T-helper 2 cell treated with Interferon-gamma antibody and Interleukin-4, amounts not matched to agents 5 μg/mL and 100 μg/mL, for 36 hours (primary cell): Measurements from ENCODE around the gene DYNC2H1.

ENCODE experiments used
- DNase-seq: peaks from one replicate; pipeline ENCODE4 v3.0.0; 2021; ENCODE audit warnings: low spot score
- H3K27ac Mint-ChIP-seq: one replicate; pipeline ENCODE4 v1.8.0; 2021; ENCODE audit warnings: mild to moderate bottlenecking, mixed read lengths
- H3K27me3 Mint-ChIP-seq: one replicate; pipeline ENCODE4 v1.8.0; 2021; ENCODE audit warnings: low read depth, mixed read lengths
- H3K36me3 Mint-ChIP-seq: one replicate; pipeline ENCODE4 v1.8.0; 2021; ENCODE audit warnings: low read depth, mixed read lengths
- H3K4me1 Mint-ChIP-seq: one replicate; pipeline ENCODE4 v1.8.0; 2021; ENCODE audit warnings: low read depth, mixed read lengths
- H3K4me3 Mint-ChIP-seq: one replicate; pipeline ENCODE4 v1.8.0; 2022; ENCODE audit warnings: mild to moderate bottlenecking, moderate library complexity, mixed read lengths
- H3K9me3 Mint-ChIP-seq: one replicate; pipeline ENCODE4 v1.8.0; 2021; ENCODE audit warnings: mixed read lengths

Gene DYNC2H1

DNA sequence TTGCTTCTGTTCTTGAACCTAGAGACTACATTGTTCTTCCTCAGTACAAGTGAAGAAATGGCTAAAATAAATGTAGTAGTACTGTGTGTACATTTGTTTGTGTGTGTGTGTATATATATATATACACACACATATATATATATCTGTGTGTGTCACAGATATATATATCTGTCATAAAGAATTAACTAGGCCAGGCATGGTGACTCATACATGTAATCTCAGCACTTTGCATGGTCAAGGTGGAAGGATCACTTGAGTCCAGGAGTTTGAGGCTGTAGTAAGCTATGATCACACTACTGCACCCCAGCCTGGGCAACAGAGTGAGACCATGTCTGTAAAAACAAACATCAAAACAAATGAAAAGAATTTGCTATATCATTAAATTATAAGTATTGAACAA is 164.8 kb downstream of the DYNC2H1 start:
- DNase-seq, result no peak
- Mint-ChIP-seq H3K36me3 (no peaks in the 10 kb centered on the region), H3K9me3 (no peaks in the 10 kb centered on the region), H3K4me1 (no peaks in the 10 kb centered on the region), H3K27ac (no peak overlapping the region), H3K27me3 (no peaks in the 10 kb centered on the region), H3K4me3 (no peak overlapping the region)

DNA sequence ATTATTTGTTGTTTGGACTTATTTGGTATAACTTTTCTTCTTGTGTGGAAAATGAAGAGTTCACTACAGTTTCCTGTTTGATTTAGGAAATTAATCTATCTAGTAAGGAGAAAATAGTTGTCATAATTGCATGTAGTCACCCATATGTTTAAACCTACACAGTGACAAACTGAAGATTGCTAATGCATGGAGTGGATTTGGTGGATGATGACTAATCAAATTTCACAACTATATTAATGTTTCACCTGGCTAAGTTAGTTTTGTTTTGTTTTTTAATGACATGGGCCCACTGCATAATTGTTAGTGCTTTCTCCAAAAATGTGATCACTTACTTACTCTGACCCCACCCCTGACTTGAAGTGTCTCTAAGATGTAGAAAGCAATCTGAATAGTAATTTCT is 170.6 kb downstream of the DYNC2H1 start:
- no peak for DNase-seq
- H3K27me3 Mint-ChIP-seq, result no peaks in the 10 kb centered on the region
- H3K27ac Mint-ChIP-seq, result no peak overlapping the region
- no peaks in the 10 kb centered on the region for H3K4me1 Mint-ChIP-seq
- no peaks in the 10 kb centered on the region for H3K9me3 Mint-ChIP-seq
- H3K4me3 Mint-ChIP-seq, result no peak overlapping the region
- no peaks in the 10 kb centered on the region for H3K36me3 Mint-ChIP-seq

DNA sequence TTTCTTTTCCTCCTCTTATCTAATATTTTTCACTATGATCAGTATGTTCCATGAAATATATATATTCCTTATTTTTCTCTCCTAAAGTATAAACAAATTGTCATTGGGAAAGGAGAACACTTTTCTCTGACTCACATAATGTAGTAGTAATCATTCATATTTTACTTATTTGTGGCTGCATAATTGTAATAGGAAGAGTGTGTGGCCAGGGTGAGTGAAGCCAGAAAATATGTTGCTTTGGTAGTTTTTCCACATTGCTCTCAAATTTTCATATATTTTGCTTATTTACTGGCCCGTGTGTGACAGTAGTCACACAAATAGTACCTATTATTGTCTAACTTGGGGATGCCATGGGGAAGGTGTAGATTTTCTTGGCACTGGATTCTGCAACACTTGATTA is 172.1 kb downstream of the DYNC2H1 start:
- H3K9me3 Mint-ChIP-seq, result no peaks in the 10 kb centered on the region
- no peaks in the 10 kb centered on the region for H3K4me1 Mint-ChIP-seq
- H3K27me3 Mint-ChIP-seq, result no peaks in the 10 kb centered on the region
- no peak overlapping the region for H3K4me3 Mint-ChIP-seq
- H3K36me3 Mint-ChIP-seq, result no peaks in the 10 kb centered on the region
- no peak overlapping the region for H3K27ac Mint-ChIP-seq
- no peak for DNase-seq

DNA sequence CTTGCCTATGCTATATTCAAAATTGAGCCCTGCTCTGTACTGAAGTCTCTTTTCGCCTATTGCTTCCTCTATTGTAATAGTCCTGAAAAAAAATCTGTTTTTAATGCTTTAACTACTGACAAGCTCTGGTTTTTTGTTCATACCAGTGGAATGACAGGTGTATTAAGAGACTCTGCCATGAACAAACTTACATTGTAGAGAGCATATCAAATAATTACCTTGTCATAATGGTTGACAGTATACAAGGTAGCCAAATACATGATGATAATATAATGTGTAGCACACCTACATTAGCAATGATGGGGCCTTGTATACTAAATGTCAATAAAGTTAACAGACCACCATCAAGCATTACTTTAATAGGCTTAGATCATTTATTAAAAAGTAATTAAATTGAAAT is 175.0 kb downstream of the DYNC2H1 start:
- Mint-ChIP-seq H3K27me3 (no peaks in the 10 kb centered on the region), H3K36me3 (no peaks in the 10 kb centered on the region), H3K4me3 (no peak overlapping the region), H3K27ac (no peak overlapping the region), H3K4me1 (no peaks in the 10 kb centered on the region), H3K9me3 (no peaks in the 10 kb centered on the region)
- DNase-seq, result no peak

DNA sequence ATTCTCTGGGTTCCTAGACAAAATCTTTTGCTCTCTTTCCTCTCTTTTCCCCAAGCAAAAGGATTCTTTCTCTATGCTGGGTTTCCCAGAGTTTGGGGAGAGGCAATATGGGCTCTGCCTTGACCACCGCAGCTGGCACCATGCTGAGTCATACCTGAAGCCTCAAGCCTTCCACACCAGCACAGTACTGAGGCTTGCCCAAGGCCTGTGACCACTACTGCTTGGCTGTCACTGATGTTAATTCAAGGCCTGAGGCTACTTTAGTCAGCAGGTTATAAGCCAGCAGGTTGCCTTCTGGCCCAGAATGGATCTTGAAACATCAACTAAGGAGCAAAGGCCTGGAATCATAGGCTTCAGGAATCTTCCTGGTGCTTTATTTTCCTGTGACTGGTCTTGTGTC is 185.3 kb downstream of the DYNC2H1 start:
- Mint-ChIP-seq H3K4me1 (no peaks in the 10 kb centered on the region), H3K27me3 (no peaks in the 10 kb centered on the region), H3K36me3 (no peaks in the 10 kb centered on the region), H3K27ac (no peak overlapping the region), H3K4me3 (no peak overlapping the region), H3K9me3 (peaks cover 33% of the 10 kb centered on the region)
- DNase-seq, result no peak

DNA sequence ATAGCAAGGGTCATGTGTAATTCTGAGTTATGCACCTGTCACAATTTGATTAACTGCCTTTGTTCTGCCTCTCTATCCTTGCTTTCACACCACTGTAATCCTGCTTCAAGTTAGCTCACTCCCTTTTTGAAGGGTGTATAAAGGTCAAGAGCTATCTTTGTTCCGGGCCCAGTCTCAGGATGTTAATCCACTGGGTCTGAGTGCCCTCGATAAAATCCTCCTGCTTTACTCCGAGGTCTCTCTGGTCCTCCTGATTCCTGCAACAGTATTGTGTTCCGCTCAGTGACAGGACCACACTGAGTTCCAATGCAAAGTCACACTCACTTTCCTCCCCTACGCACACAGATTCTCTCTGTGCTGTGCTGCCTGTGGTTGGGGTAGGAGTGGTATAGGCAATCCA is 186.5 kb downstream of the DYNC2H1 start:
- Mint-ChIP-seq H3K27ac (no peak overlapping the region), H3K4me1 (no peaks in the 10 kb centered on the region), H3K27me3 (no peaks in the 10 kb centered on the region), H3K4me3 (no peak overlapping the region), H3K9me3 (peaks cover 33% of the 10 kb centered on the region), H3K36me3 (no peaks in the 10 kb centered on the region)
- no peak for DNase-seq

DNA sequence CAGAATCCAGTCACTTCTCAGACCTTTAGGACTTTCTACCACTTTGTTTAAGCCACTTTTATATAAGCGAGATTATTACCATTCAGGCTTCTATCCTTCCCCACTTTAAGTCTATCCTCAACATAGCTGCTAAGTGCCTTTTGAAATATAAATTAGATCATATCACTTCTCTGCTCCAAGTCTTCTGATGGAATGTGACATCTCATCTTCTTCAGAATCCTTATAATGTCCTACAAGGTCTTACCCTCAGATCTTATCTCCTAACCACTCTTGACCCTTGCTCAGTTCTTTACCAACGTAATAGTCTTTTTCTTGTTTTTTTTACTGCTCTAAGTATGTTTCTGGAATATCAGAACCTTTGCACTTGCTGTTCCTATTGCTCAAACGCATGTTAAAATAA is 188.7 kb downstream of the DYNC2H1 start:
- H3K9me3 Mint-ChIP-seq, result peaks cover 29% of the 10 kb centered on the region
- no peaks in the 10 kb centered on the region for H3K4me1 Mint-ChIP-seq
- H3K27ac Mint-ChIP-seq, result no peak overlapping the region
- no peaks in the 10 kb centered on the region for H3K36me3 Mint-ChIP-seq
- DNase-seq, result no peak
- H3K27me3 Mint-ChIP-seq, result no peaks in the 10 kb centered on the region
- no peak overlapping the region for H3K4me3 Mint-ChIP-seq

DNA sequence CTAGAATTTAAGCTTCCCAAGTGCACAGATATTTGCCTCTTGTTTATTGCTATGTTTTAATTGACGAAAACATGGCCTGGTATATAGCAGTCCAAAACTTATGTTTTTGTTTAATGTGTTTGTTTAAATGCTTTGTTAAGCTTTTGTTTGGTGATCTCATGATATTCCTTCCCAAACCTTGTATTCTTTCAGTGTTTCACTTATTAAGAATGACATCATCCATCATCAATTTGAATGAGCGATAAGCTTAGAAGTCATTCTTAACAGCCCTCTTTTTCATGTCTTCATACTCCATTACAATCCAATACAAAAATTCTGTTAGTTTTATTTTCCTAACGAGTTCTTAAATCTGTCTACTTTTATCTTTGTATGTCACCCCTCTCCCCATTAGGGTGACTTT is 206.0 kb downstream of the DYNC2H1 start:
- no peak overlapping the region for H3K4me3 Mint-ChIP-seq
- no peaks in the 10 kb centered on the region for H3K4me1 Mint-ChIP-seq
- H3K27ac Mint-ChIP-seq, result no peak overlapping the region
- H3K9me3 Mint-ChIP-seq, result no peaks in the 10 kb centered on the region
- H3K36me3 Mint-ChIP-seq, result no peaks in the 10 kb centered on the region
- no peaks in the 10 kb centered on the region for H3K27me3 Mint-ChIP-seq
- DNase-seq, result no peak

DNA sequence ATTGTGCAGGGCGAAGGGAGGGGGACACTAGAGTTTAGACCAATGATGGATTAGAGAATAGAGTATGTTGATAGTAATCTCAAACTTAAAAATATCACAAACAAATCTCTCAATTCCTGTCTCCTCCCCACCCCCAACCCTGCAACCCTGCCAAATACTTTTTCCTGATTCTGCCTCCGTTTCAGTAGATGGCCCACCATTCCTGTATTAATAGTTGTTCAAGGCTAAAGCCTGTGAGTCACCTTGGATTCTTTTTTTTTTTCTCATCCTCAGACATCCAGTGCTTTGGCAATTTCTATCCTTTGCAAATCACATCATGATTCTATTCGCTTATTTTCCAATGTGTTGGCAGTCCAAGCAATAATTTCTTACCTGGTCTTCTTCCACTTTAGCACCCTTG is 207.9 kb downstream of the DYNC2H1 start:
- Mint-ChIP-seq H3K36me3 (no peaks in the 10 kb centered on the region), H3K9me3 (no peaks in the 10 kb centered on the region), H3K27me3 (no peaks in the 10 kb centered on the region), H3K27ac (no peak overlapping the region), H3K4me3 (no peak overlapping the region), H3K4me1 (no peaks in the 10 kb centered on the region)
- no peak for DNase-seq

DNA sequence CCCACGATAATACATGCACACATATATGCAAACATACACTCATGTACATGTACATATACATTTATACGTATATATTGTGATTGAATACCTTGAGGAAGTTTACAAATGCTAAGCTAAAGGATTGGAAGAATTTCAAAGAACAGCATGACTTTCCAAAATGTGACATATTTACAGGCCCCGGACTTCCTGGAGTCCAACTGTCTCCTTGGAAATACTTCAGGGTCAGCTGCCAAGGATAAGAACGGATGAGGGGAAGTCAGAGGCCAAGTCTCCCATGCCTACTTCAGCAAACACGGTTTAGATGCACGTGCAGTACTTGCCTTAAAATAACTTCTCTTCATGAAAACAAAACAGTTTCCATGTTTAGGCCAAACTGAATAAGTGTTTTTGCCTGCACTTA is 213.6 kb downstream of the DYNC2H1 start:
- no peaks in the 10 kb centered on the region for H3K27me3 Mint-ChIP-seq
- no peaks in the 10 kb centered on the region for H3K9me3 Mint-ChIP-seq
- DNase-seq, result no peak
- no peaks in the 10 kb centered on the region for H3K36me3 Mint-ChIP-seq
- H3K27ac Mint-ChIP-seq, result no peak overlapping the region
- peaks cover 4% of the 10 kb centered on the region for H3K4me1 Mint-ChIP-seq
- no peak overlapping the region for H3K4me3 Mint-ChIP-seq

DNA sequence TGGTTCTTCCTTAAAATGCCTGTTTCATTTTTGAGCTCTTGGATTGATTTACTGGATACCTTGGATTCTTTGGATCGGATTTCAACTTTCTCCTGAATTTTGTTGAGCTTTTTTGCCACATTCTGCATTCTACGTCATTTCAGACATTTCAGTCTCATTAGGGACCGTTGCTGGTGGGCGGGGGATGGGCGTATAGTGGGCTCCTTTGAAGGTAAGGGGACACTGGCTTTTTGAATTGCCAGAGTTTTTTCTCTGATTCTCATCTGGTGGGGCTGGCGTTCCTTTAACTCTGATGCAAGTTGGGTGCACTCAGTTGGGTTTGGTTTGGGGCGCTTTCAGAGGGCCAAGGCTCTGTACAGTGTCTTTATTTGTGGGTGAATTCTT is 216.5 kb downstream of the DYNC2H1 start:
- Mint-ChIP-seq H3K27ac (no peak overlapping the region), H3K4me3 (no peak overlapping the region), H3K9me3 (no peaks in the 10 kb centered on the region), H3K4me1 (peaks cover 4% of the 10 kb centered on the region), H3K36me3 (no peaks in the 10 kb centered on the region), H3K27me3 (peaks cover 5% of the 10 kb centered on the region)
- no peak for DNase-seq

DNA sequence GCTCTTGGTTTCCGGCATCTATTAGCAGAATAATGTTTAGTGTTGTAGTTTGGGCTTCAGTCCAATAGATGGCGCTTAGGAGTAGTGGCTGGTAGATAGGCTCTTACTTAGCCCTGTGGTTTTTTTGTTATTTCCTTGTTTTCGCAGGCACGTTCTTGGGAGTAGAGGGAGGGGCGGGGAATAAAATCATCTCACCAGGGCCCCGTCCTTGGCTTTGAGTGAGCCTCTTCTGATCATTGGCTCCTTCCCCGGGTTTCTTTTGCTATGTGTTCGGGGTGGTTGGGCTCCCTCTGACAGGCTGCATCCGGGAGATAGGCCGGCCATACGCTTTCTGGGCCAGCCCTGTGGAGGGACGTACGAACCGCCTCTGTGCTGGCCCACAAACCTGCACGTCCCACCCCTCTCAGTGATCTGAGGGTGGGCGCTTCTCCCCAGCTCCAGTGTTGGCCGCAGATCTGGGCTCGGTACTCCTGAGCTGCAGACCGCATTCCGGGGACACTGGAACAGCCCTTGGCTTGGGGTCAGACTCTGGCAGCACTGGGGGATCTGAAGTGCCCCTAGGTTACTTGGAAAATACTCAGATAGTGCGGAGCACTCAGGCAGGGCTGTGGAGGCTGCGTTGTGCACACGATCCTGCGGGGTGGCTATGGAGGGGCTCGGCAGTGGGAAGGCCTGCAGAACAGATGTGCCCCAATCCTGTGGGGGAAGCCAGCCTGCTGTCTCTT is 217.0 kb downstream of the DYNC2H1 start:
- H3K4me1 Mint-ChIP-seq, result peaks cover 4% of the 10 kb centered on the region
- H3K4me3 Mint-ChIP-seq, result no peak overlapping the region
- peak; percentile 17 for DNase-seq
- H3K36me3 Mint-ChIP-seq, result no peaks in the 10 kb centered on the region
- H3K27me3 Mint-ChIP-seq, result peaks cover 5% of the 10 kb centered on the region
- no peaks in the 10 kb centered on the region for H3K9me3 Mint-ChIP-seq
- H3K27ac Mint-ChIP-seq, result no peak overlapping the region

DNA sequence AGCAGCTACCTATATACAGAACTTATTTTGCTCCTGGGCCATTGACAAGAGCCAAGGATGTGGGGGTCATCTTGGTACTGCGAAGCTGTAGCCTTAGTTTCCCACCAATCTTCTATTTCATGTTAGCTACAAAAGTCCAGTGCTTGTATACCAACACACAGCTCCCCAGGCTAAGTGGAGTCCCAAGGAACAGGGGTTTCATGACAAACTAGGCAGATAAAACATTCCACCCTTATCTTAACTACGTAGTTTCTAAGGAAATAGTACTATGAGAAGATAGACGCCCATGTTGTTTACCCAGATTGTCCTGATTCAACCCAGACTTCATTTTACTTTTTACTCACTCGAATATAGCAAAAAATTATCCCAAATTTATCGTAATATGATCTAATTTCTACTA is 218.5 kb downstream of the DYNC2H1 start:
- H3K4me3 Mint-ChIP-seq, result no peak overlapping the region
- H3K27me3 Mint-ChIP-seq, result peaks cover 5% of the 10 kb centered on the region
- no peak overlapping the region for H3K27ac Mint-ChIP-seq
- DNase-seq, result no peak
- no peaks in the 10 kb centered on the region for H3K9me3 Mint-ChIP-seq
- no peaks in the 10 kb centered on the region for H3K36me3 Mint-ChIP-seq
- peaks cover 6% of the 10 kb centered on the region for H3K4me1 Mint-ChIP-seq

DNA sequence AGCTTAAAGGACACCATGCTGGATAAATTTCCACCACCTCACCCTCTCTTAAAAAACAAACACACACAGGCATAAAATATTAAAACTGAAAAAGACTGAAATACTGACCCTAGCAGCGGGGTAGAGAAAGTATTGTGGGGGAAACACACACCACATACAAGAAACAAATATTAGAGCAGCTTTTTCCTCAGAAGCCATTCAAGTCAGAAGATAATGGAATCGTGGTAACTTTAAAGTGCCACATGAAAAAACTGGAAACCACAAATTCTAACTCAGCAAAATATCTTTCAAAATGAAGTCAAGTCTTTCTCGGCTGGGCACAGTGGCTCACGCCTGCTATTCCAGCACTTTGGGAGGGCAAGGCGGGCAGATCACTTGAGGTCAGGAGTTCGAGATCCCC is 223.2 kb downstream of the DYNC2H1 start:
- DNase-seq, result no peak
- Mint-ChIP-seq H3K27ac (no peak overlapping the region), H3K4me3 (no peak overlapping the region), H3K4me1 (peaks cover 2% of the 10 kb centered on the region), H3K36me3 (no peaks in the 10 kb centered on the region), H3K9me3 (no peaks in the 10 kb centered on the region), H3K27me3 (peaks cover 5% of the 10 kb centered on the region)
